Muscle layer of colon (tissue), 2 donors: Measurements from ENCODE around the gene IL1RAPL1.
"Not testable (repeated sequence)": the region's sequence is repeated elsewhere in the genome, so short reads cannot be mapped to it uniquely, and the experiment has no call there.

Source experiments
- H3K27ac ChIP-seq: one replicate; pipeline ENCODE4 v1.7.0; 2013; ENCODE audit warnings: low read depth, mild to moderate bottlenecking, low read length, moderate library complexity
- H3K27me3 ChIP-seq, 2 donors: one replicate each; pipeline ENCODE4 v1.7.0; 2013; ENCODE audit warnings: low read length in 2 of 2, mild to moderate bottlenecking in 2 of 2; ENCODE audit not compliant: insufficient read depth in 2 of 2, control insufficient read depth in 1 of 2
- H3K36me3 ChIP-seq: one replicate; pipeline ENCODE4 v1.7.0; 2013; ENCODE audit warnings: mild to moderate bottlenecking, low read length; ENCODE audit not compliant: insufficient read depth
- H3K4me1 ChIP-seq: one replicate; pipeline ENCODE4 v1.7.0; 2013; ENCODE audit warnings: mild to moderate bottlenecking, low read length; ENCODE audit not compliant: insufficient read depth
- H3K4me3 ChIP-seq, 2 donors: one replicate each; pipeline ENCODE4 v1.7.0; 2013; ENCODE audit warnings: low read length in 2 of 2, low read depth in 1 of 2, mild to moderate bottlenecking in 1 of 2, moderate library complexity in 1 of 2
- H3K9ac ChIP-seq: one replicate; pipeline ENCODE4 v1.7.0; 2013; ENCODE audit warnings: low read length
- H3K9me3 ChIP-seq: one replicate; pipeline ENCODE4 v1.7.0; 2013; ENCODE audit warnings: mild to moderate bottlenecking, low read length
- donor health status: abdominal sarcoma.
- donor health status: Adenocarcinoma of cecum.

The IL1RAPL1 gene

GRCh38 chrX:29113221-29113620 lies 526.0 kb downstream of the IL1RAPL1 start:
- no peaks in the 10 kb centered on the region for H3K36me3 ChIP-seq
- no peak overlapping the region for H3K27ac ChIP-seq
- no peaks in the 10 kb centered on the region for H3K4me1 ChIP-seq
- H3K27me3 ChIP-seq, result no peaks in the 10 kb centered on the region
- no peaks in the 10 kb centered on the region for H3K9me3 ChIP-seq
- H3K4me3 ChIP-seq, result no peak overlapping the region
- no peak overlapping the region for H3K9ac ChIP-seq

DNA sequence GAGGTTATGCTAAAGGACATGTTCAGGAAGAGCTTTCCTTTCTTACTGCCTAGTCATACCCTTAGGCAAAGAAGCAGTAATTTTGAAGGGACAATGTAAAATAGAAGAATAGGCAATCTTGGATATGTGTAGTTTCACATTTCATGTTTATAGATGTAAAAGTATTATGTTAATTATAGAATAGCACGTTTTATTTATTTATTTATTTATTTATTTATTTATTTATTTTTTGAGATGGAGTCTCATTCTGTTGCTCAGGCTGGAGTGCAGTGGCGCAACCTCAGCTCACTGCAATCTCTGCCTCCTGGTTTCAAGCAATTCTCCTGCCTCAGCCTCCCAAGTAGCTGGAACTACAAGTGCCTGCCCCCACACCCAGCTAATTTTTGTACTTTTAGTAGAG lies 535.6 kb downstream of the IL1RAPL1 start:
- H3K9ac ChIP-seq, H3K36me3 ChIP-seq, H3K27me3 ChIP-seq, H3K4me3 ChIP-seq, H3K4me1 ChIP-seq, H3K27ac ChIP-seq, H3K9me3 ChIP-seq: not testable (repeated sequence)

- no peaks in the 10 kb centered on the region for H3K27me3 ChIP-seq
- no peak overlapping the region for H3K4me3 ChIP-seq
- no peaks in the 10 kb centered on the region for H3K36me3 ChIP-seq
- no peak overlapping the region for H3K9ac ChIP-seq
- no peak overlapping the region for H3K27ac ChIP-seq
- H3K9me3 ChIP-seq, result no peaks in the 10 kb centered on the region
- H3K4me1 ChIP-seq, result no peaks in the 10 kb centered on the region
Observed at GRCh38 chrX:29130905-29131304, 543.7 kb downstream of the IL1RAPL1 start.

- no peaks in the 10 kb centered on the region for H3K9me3 ChIP-seq
- no peak overlapping the region for H3K9ac ChIP-seq
- H3K4me3 ChIP-seq, result no peak overlapping the region
- no peak overlapping the region for H3K27ac ChIP-seq
- H3K36me3 ChIP-seq, result no peaks in the 10 kb centered on the region
- H3K27me3 ChIP-seq, result peaks cover 0 to 3% of the 10 kb centered on the region in 2 donors
- H3K4me1 ChIP-seq, result no peaks in the 10 kb centered on the region
Observed at GRCh38 chrX:29136904-29137303, 549.7 kb downstream of the IL1RAPL1 start.

GRCh38 chrX:29138003-29138402 lies 550.8 kb downstream of the IL1RAPL1 start:
- H3K27ac ChIP-seq, result no peak overlapping the region
- H3K27me3 ChIP-seq, result peaks cover 0 to 3% of the 10 kb centered on the region in 2 donors
- no peak overlapping the region for H3K4me3 ChIP-seq
- H3K36me3 ChIP-seq, result no peaks in the 10 kb centered on the region
- H3K9me3 ChIP-seq, result no peaks in the 10 kb centered on the region
- H3K9ac ChIP-seq, result no peak overlapping the region
- H3K4me1 ChIP-seq, result no peaks in the 10 kb centered on the region

DNA sequence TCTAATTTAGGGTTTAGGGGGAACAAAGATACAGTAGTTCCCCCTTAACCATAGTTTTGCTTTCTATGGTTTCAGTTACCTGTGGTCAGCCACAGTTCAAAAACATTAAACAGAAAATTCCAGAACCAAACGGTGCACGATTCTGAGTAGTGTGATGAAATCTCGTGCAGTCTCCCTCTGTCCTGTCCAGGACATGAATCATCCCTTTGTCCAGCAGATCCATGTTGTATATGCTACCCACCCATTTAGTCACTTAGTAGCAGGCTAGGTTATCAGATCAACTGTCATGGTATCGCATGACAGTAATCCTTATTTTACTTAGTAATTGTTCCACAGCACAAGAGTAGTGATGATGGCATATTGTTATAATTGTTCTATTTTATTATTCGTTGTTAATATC lies 556.1 kb downstream of the IL1RAPL1 start:
- Histone ChIP-seq H3K9me3 (no peaks in the 10 kb centered on the region), H3K36me3 (no peaks in the 10 kb centered on the region), H3K27ac (no peak overlapping the region), H3K4me1 (no peaks in the 10 kb centered on the region), H3K9ac (no peak overlapping the region), H3K4me3 (no peak overlapping the region), H3K27me3 (no peaks in the 10 kb centered on the region)

DNA sequence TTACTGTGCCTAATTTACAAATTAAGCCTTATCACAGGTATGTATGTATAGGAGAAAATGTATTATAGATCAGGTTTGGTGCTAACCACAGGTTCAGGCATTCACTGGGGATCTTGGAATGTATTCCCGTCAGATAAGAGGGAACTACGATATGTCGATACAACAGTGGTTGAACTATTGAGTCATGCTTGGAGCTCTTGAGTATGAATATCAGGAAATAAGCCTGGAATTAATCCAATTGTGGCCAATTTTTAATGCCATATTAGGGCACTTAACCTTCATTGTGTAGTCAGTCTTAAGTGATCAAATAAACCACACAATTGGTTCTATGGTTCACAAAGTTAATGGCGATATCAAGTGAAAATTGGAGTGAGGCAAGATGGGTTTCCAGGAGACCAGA lies 556.5 kb downstream of the IL1RAPL1 start:
- Histone ChIP-seq H3K4me3 (no peak overlapping the region), H3K9ac (no peak overlapping the region), H3K9me3 (no peaks in the 10 kb centered on the region), H3K4me1 (no peaks in the 10 kb centered on the region), H3K36me3 (no peaks in the 10 kb centered on the region), H3K27me3 (no peaks in the 10 kb centered on the region), H3K27ac (no peak overlapping the region)

DNA sequence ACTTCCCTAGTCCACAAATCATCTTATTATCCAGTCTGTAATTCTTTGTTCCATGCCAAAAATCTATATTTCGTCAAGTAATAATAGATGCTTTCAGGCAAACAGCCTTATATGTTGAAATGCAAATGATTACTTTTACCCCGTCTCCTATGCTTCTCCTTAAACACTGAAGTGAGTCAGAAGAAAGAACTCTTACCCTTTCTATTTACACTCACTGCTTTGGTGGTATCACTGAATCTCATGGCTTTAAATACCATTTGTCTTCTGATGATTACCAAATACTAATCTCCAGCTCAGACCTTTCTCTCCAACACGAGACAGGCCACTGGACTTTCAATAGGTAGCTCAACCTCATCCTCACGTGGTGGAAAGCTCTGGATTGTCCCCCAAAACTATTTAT lies 558.1 kb downstream of the IL1RAPL1 start:
- H3K36me3 ChIP-seq, result no peaks in the 10 kb centered on the region
- no peaks in the 10 kb centered on the region for H3K27me3 ChIP-seq
- no peak overlapping the region for H3K27ac ChIP-seq
- no peaks in the 10 kb centered on the region for H3K4me1 ChIP-seq
- no peak overlapping the region for H3K4me3 ChIP-seq
- no peaks in the 10 kb centered on the region for H3K9me3 ChIP-seq
- H3K9ac ChIP-seq, result no peak overlapping the region

DNA sequence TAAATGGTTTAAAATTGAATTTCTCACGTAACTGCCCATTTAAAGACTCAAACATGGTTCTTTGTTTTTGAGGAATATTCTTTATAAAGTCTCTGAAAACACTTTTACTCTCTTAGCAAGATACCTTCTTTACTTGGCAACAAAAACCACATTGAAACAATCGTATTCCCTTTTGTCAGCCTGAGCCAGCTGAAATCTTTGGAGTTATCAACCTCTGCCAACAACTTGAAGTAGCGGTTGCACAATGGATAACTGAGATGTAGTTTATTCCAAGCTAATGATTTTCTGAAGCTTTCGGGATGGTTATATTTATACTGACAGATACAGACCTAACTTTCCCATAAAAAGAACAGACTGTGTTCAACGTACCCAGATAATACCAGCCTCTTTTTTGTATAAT lies 561.3 kb downstream of the IL1RAPL1 start:
- Histone ChIP-seq H3K36me3 (no peaks in the 10 kb centered on the region), H3K27me3 (no peaks in the 10 kb centered on the region)

DNA sequence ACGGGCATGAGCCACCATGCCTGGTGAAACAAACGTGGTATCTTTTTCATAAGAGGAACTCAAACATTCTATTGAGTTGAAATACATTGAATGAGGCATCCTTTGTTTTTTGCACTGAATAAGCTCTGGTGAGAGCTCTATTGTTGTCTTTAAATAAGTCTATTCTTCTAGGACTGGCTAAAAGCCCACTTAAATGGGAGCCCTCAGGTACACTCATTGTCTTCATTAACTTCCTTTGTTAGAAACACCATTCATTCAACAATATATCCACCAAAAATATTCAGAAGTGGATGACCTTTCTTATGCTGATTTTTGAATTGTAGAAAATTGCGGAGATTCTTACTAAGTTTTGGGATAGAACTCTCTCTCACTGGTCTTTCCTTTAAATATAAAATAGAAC lies 568.0 kb downstream of the IL1RAPL1 start:
- Histone ChIP-seq H3K4me3 (no peak overlapping the region), H3K36me3 (no peaks in the 10 kb centered on the region), H3K27ac (no peak overlapping the region), H3K9me3 (no peaks in the 10 kb centered on the region), H3K9ac (no peak overlapping the region), H3K4me1 (no peaks in the 10 kb centered on the region), H3K27me3 (no peaks in the 10 kb centered on the region)

More for the DNA sequence above, 561.3 kb downstream of the IL1RAPL1 start:
- Histone ChIP-seq H3K9me3 (no peaks in the 10 kb centered on the region), H3K4me1 (no peaks in the 10 kb centered on the region), H3K9ac (no peak overlapping the region), H3K27ac (no peak overlapping the region), H3K4me3 (no peak overlapping the region)

DNA sequence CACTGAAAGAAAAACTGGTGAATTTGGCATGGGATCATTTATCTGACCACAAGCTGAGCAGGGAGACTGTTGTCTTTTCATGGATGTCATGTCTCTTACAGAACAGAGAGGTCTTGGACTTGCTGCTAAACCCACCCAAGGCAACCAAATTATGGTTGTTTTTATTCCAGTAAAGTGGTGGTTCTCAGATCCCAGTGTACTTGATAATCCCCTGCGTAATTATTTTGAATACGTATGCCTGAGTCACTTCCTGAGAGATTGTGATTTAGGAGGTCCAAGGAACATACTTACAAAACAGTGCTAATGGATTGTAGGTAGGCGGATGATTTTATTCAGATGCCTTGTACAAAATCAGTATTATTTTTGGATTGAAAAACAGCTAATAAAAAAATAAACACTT lies 585.6 kb downstream of the IL1RAPL1 start:
- Histone ChIP-seq H3K4me1 (no peaks in the 10 kb centered on the region), H3K9ac (no peak overlapping the region), H3K9me3 (no peaks in the 10 kb centered on the region), H3K27me3 (no peaks in the 10 kb centered on the region), H3K4me3 (no peak overlapping the region), H3K27ac (no peak overlapping the region), H3K36me3 (no peaks in the 10 kb centered on the region)

DNA sequence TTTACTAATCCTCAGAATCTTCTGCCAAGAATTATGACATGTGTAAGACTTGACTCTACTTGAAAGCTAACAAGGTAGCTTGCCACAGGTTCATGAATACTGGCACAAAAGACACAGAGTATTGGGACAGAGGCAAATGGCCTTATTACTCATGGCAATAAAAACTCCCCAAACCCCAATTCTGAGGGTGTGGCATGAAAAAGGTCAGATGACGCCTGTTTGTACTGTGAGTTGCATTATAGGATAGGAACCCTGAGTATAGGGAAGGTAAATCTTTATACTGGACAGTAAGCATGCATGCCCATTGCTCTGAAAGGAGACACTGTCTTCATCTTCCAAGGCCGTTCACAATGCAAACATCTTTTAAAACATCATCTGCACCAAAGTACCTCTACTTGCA lies 600.0 kb downstream of the IL1RAPL1 start:
- Histone ChIP-seq H3K27me3 (no peaks in the 10 kb centered on the region), H3K4me3 (no peak overlapping the region), H3K9me3 (no peaks in the 10 kb centered on the region), H3K4me1 (no peaks in the 10 kb centered on the region), H3K36me3 (no peaks in the 10 kb centered on the region), H3K27ac (no peak overlapping the region), H3K9ac (no peak overlapping the region)
